ENCODE results near the gene FLRT1. TPM values are rescaled to one million over a fixed set of nuclear protein-coding genes. Genes with fewer than 3 reads are reported as not detected.

FLRT1 gene
- total RNA-seq, 2 donors from 2014 or later = 0.67 to 1.7 TPM

DNA sequence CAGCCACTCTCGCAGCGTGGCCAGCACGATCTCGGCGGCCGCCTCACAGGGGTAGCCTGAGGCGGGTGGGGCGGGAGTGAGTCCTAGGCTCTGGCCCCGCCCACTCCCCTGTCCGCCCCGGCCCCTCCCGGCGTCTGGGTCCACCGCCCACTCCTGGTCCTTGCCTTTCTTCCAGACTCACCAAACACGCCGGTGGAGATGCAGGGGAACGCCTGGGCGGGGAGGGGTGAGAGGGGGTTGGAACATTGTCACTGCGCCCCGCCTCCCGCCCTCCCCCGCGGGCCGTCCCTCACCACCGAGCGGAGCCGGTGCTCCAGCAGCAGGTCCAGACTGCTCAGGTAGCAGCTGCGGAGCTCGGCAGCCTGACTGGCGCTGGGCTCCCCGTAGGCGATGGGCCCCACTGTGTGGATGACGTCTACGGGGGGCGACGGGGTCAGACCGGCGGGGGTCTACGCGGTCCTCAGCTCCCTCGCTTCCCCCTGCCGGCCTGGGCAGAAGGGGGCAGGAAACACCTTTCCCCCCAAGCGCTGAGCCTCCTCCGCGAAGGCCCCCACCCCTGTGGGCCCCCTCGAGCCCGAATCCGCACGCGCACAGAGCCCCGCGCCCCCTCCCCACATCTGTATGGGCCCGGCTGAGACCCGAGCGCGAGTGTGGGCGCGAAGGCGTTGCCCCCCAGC is 36.2 kb upstream of the FLRT1 start:
- peaks cover 29% of the 10 kb centered on the region for H3K36me3 ChIP-seq
- H3K4me3 ChIP-seq = peak overlapping the region in 1 of 2 donors; percentile 46
- TF ChIP-seq, protein P1, sequence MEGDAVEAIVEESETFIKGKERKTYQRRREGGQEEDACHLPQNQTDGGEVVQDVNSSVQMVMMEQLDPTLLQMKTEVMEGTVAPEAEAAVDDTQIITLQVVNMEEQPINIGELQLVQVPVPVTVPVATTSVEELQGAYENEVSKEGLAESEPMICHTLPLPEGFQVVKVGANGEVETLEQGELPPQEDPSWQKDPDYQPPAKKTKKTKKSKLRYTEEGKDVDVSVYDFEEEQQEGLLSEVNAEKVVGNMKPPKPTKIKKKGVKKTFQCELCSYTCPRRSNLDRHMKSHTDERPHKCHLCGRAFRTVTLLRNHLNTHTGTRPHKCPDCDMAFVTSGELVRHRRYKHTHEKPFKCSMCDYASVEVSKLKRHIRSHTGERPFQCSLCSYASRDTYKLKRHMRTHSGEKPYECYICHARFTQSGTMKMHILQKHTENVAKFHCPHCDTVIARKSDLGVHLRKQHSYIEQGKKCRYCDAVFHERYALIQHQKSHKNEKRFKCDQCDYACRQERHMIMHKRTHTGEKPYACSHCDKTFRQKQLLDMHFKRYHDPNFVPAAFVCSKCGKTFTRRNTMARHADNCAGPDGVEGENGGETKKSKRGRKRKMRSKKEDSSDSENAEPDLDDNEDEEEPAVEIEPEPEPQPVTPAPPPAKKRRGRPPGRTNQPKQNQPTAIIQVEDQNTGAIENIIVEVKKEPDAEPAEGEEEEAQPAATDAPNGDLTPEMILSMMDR (IDR thresholded peaks at IDR 0.05) = no peak
- H3K4me1 ChIP-seq = peaks cover 0 to 40% of the 10 kb centered on the region in 2 donors
- no peaks in the 10 kb centered on the region for H3K9me3 ChIP-seq
- DNase-seq (ENCODE audit: low spot score) = no peak
- no peak overlapping the region for H3K27ac ChIP-seq
- H3K27me3 ChIP-seq = no peaks in the 10 kb centered on the region

GRCh38 chr11:64000026-64000739 is 35.5 kb upstream of the FLRT1 start:
- Histone ChIP-seq H3K36me3 (peaks cover 22% of the 10 kb centered on the region), H3K4me3 (peak overlapping the region; percentile 17 to 46), H3K27me3 (no peaks in the 10 kb centered on the region), H3K4me1 (peaks cover 0 to 40% of the 10 kb centered on the region in 2 donors), H3K27ac (no peak overlapping the region), H3K9me3 (no peaks in the 10 kb centered on the region)
- peak; percentile 72 for DNase-seq (ENCODE audit: low spot score)
- TF ChIP-seq, protein P1 (IDR thresholded peaks at IDR 0.05) = peak; percentile 85 to 95

DNA sequence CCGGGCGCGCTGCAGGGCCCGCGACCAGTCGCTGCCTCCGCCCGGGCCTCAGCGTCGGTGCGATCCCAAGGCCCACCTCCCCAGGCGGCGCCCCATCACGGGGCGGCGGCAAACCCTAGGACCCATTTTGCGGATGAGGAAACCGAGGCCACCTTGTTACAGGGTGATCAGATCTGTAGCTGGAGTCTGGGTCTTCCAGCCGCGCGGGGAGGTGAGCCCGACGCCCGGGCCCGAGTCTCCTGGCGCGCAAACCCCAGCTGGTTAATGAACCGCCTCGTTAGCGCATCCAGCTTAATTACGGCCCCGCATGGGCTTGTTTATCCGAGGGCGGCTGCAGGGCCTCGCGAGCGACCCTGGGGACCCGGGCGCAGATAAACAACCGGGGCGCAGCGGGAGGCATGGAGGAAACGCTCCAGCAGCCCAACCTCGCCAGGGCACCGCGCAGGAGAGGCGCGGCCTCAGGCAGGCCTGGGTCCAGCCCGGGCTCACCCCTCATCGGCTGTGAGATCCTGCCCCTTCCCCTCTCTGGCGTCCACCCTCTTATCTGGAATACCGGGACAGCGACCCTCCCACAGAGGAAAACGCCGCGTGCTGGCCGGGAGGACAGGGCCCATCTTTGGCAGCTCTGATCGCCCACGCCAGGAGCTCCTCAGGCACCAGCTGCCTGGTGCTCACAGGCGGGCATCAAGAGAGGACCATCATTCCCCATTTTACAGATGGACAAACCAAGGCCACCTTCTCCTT is 34.8 kb upstream of the FLRT1 start:
- DNase-seq (ENCODE audit: low spot score) = no peak
- Histone ChIP-seq H3K4me3 (peak overlapping the region; percentile 17 to 46), H3K27ac (no peak overlapping the region), H3K9me3 (no peaks in the 10 kb centered on the region), H3K36me3 (peaks cover 19% of the 10 kb centered on the region), H3K27me3 (no peaks in the 10 kb centered on the region), H3K4me1 (peaks cover 0 to 40% of the 10 kb centered on the region in 2 donors)
- TF ChIP-seq, protein P1 (IDR thresholded peaks at IDR 0.05) = peak in 1 of 2 donors; percentile 57

GRCh38 chr11:64001484-64002420 is 34.0 kb upstream of the FLRT1 start:
- Histone ChIP-seq H3K27me3 (no peaks in the 10 kb centered on the region), H3K9me3 (no peaks in the 10 kb centered on the region), H3K4me3 (no peak overlapping the region), H3K4me1 (peaks cover 0 to 43% of the 10 kb centered on the region in 2 donors), H3K36me3 (peaks cover 12% of the 10 kb centered on the region), H3K27ac (no peak overlapping the region)
- DNase-seq (ENCODE audit: low spot score) = no peak
- TF ChIP-seq, protein P1 (IDR thresholded peaks at IDR 0.05) = no peak
